Fibroblast of lung (primary cell): ENCODE results near the gene TNPO3. TPM values are rescaled to one million over a fixed set of nuclear protein-coding genes. Genes with fewer than 3 reads are reported as not detected.

ENCODE experiments used
- DNase-seq, 2 donors: peaks; one replicate each; pipeline versions ENCODE4 v3.0.0 to v3.0.0-alpha.2; 2010; ENCODE audit warnings: low read depth in 2 of 2
- H2AFZ ChIP-seq: 2 replicates; pipeline ENCODE4 v1.5.1; 2012; ENCODE audit warnings: low read length, control low read depth, inconsistent platforms
- H3K27ac ChIP-seq: 2 replicates; pipeline ENCODE4 v1.5.1; 2011; ENCODE audit warnings: low read length, control low read depth; ENCODE audit not compliant: insufficient read depth
- H3K27me3 ChIP-seq: 2 replicates; pipeline ENCODE4 v1.5.1; 2011; ENCODE audit warnings: mild to moderate bottlenecking, low read length; ENCODE audit not compliant: control insufficient read depth, insufficient read depth
- H3K36me3 ChIP-seq: 2 replicates; pipeline ENCODE4 v1.5.1; 2011; ENCODE audit warnings: low read length; ENCODE audit not compliant: control insufficient read depth, insufficient read depth
- H3K4me1 ChIP-seq: 2 replicates; pipeline ENCODE4 v1.5.1; 2011; ENCODE audit warnings: low read length; ENCODE audit not compliant: control insufficient read depth, insufficient read depth; ENCODE audit errors: extremely low read depth
- H3K4me2 ChIP-seq: 2 replicates; pipeline ENCODE4 v1.5.1; 2011; ENCODE audit warnings: low read length, control low read depth; ENCODE audit not compliant: insufficient read depth; ENCODE audit errors: extremely low read depth
- H3K4me3 ChIP-seq, 4 experiments: fragments of 200-600 bp in 1 of 4; sonication (generic) in 1 of 4; replicated peaks in 1 of 4; 2 replicates each; pipeline ENCODE4 v1.5.1; 2011 to 2016; ENCODE audit warnings: low read length in 4 of 4, low read depth in 3 of 4, mild to moderate bottlenecking in 3 of 4, control low read depth in 2 of 4, inconsistent platforms in 1 of 4, mixed read lengths in 1 of 4; ENCODE audit not compliant: insufficient read depth in 1 of 4; ENCODE audit errors: control extremely low read depth in 1 of 4
- H3K79me2 ChIP-seq: 2 replicates; pipeline ENCODE4 v1.5.1; 2012; ENCODE audit warnings: mild to moderate bottlenecking, low read length, inconsistent platforms; ENCODE audit not compliant: control insufficient read depth, insufficient read depth
- H3K9ac ChIP-seq: 2 replicates; pipeline ENCODE4 v1.5.1; 2011; ENCODE audit warnings: mild to moderate bottlenecking, low read length, control low read depth; ENCODE audit not compliant: insufficient read depth
- H3K9me3 ChIP-seq: 2 replicates; pipeline ENCODE4 v1.5.1; 2012; ENCODE audit warnings: low read depth, low read length; ENCODE audit not compliant: control insufficient read depth, insufficient read depth
- H4K20me1 ChIP-seq: 2 replicates; pipeline ENCODE4 v1.5.1; 2011; ENCODE audit warnings: low read length; ENCODE audit not compliant: control insufficient read depth, insufficient read depth; ENCODE audit errors: extremely low read depth
- EZH2 ChIP-seq: IDR thresholded peaks from 2 replicates; pipeline ENCODE4 v1.5.1; 2012; ENCODE audit warnings: low read length, control low read depth, mild to moderate bottlenecking; ENCODE audit errors: missing control alignments
- polyA plus RNA-seq, 2 donors: library from polyadenylated mRNA; depleted of rRNA in 1 of 2; stranded (reverse) in 1 of 2; unstranded in 1 of 2; fragments of >200 nt; gene quantifications; 2 replicates each; pipeline ENCODE4 v1.2.1, GENCODE V29; 2011 to 2012; ENCODE audit warnings: missing spikeins in 1 of 2
- total RNA-seq: library from RNA; depleted of rRNA; stranded (reverse); fragments of >200 nt; gene quantifications from 2 replicates; pipeline ENCODE4 v1.2.1, GENCODE V29; 2014
- TF ChIP-seq, protein P1 (sequence below), 2 donors: IDR thresholded peaks in 1 of 2; conservative IDR thresholded peaks in 1 of 2; 1 replicate in 1 of 2; 2 replicates in 1 of 2; pipeline ENCODE4 v1.5.1; 2011 to 2012; ENCODE audit warnings: low read length in 2 of 2, control low read depth in 1 of 2, inconsistent platforms in 1 of 2, low read depth in 1 of 2, mild to moderate bottlenecking in 1 of 2

Gene TNPO3
- total and polyA plus RNA-seq, 2 donors (not counting 1 experiment from before 2014, with no cell fraction given) = 39.1 to 73.5 TPM

DNA sequence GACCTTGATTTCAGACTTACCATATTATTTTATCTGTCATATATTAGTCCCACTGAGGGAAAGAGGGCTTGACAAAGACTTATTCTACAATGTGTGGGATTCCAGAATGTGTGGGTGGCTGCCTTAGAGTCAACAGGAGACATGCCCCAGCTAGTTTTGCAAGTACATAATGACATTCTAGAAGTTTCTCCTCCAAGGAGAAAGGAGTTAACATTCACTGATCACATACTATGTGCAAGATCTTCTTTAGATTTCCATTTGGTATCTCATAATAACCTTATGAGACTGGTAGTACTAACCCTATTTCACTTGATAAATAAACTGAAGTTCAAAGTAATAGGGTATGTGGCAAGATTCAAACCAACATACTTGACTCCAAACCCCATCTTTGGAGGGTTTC, 92.0 kb downstream of the TNPO3 start:
- DNase-seq = peak in 1 of 2 donors; percentile 35
- Histone ChIP-seq H3K4me2 (no peak overlapping the region), H3K27ac (no peak overlapping the region), H3K4me1 (no peaks in the 10 kb centered on the region), H3K4me3 (no peak overlapping the region), H3K36me3 (peaks cover 4% of the 10 kb centered on the region), H3K79me2 (no peaks in the 10 kb centered on the region), H3K9ac (no peak overlapping the region), H4K20me1 (no peaks in the 10 kb centered on the region), H3K9me3 (no peaks in the 10 kb centered on the region), H2AFZ (no peak overlapping the region), H3K27me3 (no peaks in the 10 kb centered on the region)
- TF ChIP-seq, protein P1, sequence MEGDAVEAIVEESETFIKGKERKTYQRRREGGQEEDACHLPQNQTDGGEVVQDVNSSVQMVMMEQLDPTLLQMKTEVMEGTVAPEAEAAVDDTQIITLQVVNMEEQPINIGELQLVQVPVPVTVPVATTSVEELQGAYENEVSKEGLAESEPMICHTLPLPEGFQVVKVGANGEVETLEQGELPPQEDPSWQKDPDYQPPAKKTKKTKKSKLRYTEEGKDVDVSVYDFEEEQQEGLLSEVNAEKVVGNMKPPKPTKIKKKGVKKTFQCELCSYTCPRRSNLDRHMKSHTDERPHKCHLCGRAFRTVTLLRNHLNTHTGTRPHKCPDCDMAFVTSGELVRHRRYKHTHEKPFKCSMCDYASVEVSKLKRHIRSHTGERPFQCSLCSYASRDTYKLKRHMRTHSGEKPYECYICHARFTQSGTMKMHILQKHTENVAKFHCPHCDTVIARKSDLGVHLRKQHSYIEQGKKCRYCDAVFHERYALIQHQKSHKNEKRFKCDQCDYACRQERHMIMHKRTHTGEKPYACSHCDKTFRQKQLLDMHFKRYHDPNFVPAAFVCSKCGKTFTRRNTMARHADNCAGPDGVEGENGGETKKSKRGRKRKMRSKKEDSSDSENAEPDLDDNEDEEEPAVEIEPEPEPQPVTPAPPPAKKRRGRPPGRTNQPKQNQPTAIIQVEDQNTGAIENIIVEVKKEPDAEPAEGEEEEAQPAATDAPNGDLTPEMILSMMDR (conservative IDR thresholded peaks at IDR 0.05 in 1 of 2, IDR thresholded peaks at IDR 0.05 in 1 of 2; ENCODE audit: low read depth in 1 of 2, low read length in 2 of 2) = no peak
- TF ChIP-seq EZH2 = no peak

GRCh38 chr7:128961030-128961659, 93.8 kb downstream of the TNPO3 start:
- H3K79me2 ChIP-seq = no peaks in the 10 kb centered on the region
- H3K4me1 ChIP-seq = no peaks in the 10 kb centered on the region
- H3K4me2 ChIP-seq = no peak overlapping the region
- no peak overlapping the region for H2AFZ ChIP-seq
- H3K9me3 ChIP-seq = no peaks in the 10 kb centered on the region
- H3K9ac ChIP-seq = no peak overlapping the region
- H3K4me3 ChIP-seq = no peak overlapping the region
- no peaks in the 10 kb centered on the region for H3K27me3 ChIP-seq
- no peak overlapping the region for H3K27ac ChIP-seq
- TF ChIP-seq, protein P1 (conservative IDR thresholded peaks at IDR 0.05 in 1 of 2, IDR thresholded peaks at IDR 0.05 in 1 of 2; ENCODE audit: low read depth in 1 of 2, low read length in 2 of 2) = no peak
- TF ChIP-seq EZH2 = no peak
- no peaks in the 10 kb centered on the region for H4K20me1 ChIP-seq
- DNase-seq = no peak
- peaks cover 3% of the 10 kb centered on the region for H3K36me3 ChIP-seq

- Histone ChIP-seq H4K20me1 (no peaks in the 10 kb centered on the region), H3K4me3 (no peak overlapping the region), H3K4me1 (no peaks in the 10 kb centered on the region), H3K4me2 (no peak overlapping the region), H3K9ac (no peak overlapping the region), H3K36me3 (peaks cover 3% of the 10 kb centered on the region), H2AFZ (no peak overlapping the region), H3K79me2 (no peaks in the 10 kb centered on the region), H3K9me3 (no peaks in the 10 kb centered on the region), H3K27ac (no peak overlapping the region), H3K27me3 (no peaks in the 10 kb centered on the region)
- no peak for DNase-seq
- TF ChIP-seq, protein P1 (conservative IDR thresholded peaks at IDR 0.05 in 1 of 2, IDR thresholded peaks at IDR 0.05 in 1 of 2; ENCODE audit: low read depth in 1 of 2, low read length in 2 of 2) = no peak
- TF ChIP-seq EZH2 = no peak
These were observed 95.6 kb downstream of the TNPO3 start for GRCh38 chr7:128959296-128959695.
